GM23338 (cell line): ENCODE measurements around the gene TMEM94. TPM values are rescaled to one million over a fixed set of nuclear protein-coding genes. Genes with fewer than 3 reads are reported as not detected.

Experiments
- ATAC-seq: fragments of 200-7000 bp; cut with Tn5 transposase; 3 replicates; pipeline ENCODE4 v1.9.1; 2020
- DNase-seq: peaks from one replicate; pipeline ENCODE4 v3.0.0-alpha.2; 2015; ENCODE audit warnings: low spot score
- H2AFZ ChIP-seq: fragments of 200-600 bp; sonication (generic); 2 replicates; pipeline ENCODE4 v1.8.0; 2016; ENCODE audit warnings: antibody characterized with exemption, mild to moderate bottlenecking, moderate library complexity
- H3F3A ChIP-seq: fragments of 200-600 bp; sonication (generic); replicated peaks from 2 replicates; pipeline ENCODE4 v1.8.0; 2017; ENCODE audit warnings: antibody characterized with exemption, mixed run types, low read depth
- H3K27ac ChIP-seq: fragments of 200-600 bp; sonication (generic); 2 replicates; pipeline ENCODE4 v1.6.1; 2016; ENCODE audit warnings: low read depth
- H3K27me3 ChIP-seq: fragments of 200-600 bp; sonication (generic); 2 replicates; pipeline ENCODE4 v1.8.0; 2016; ENCODE audit warnings: mild to moderate bottlenecking, mixed run types, moderate library complexity; ENCODE audit not compliant: insufficient read depth
- H3K36me3 ChIP-seq: fragments of 200-600 bp; sonication (generic); 2 replicates; pipeline ENCODE4 v1.8.0; 2016; ENCODE audit warnings: mild to moderate bottlenecking; ENCODE audit not compliant: insufficient read depth
- H3K4me1 ChIP-seq: fragments of 200-600 bp; sonication (generic); 2 replicates; pipeline ENCODE4 v1.8.0; 2016; ENCODE audit warnings: mild to moderate bottlenecking, moderate library complexity; ENCODE audit not compliant: insufficient read depth
- H3K4me2 ChIP-seq: fragments of 200-600 bp; sonication (generic); 2 replicates; pipeline ENCODE4 v1.7.1; 2017; ENCODE audit warnings: mixed run types
- H3K4me3 ChIP-seq: fragments of 200-600 bp; sonication (generic); 2 replicates; pipeline ENCODE4 v1.6.1; 2016; ENCODE audit warnings: mixed run types
- H3K79me2 ChIP-seq: fragments of 200-600 bp; sonication (generic); replicated peaks from 2 replicates; pipeline ENCODE4 v1.8.0; 2017; ENCODE audit warnings: mild to moderate bottlenecking; ENCODE audit not compliant: insufficient read depth
- H3K9me2 ChIP-seq: fragments of 200-600 bp; sonication (generic); 2 replicates; pipeline ENCODE4 v1.8.0; 2017; ENCODE audit not compliant: insufficient read depth
- H4K20me1 ChIP-seq: fragments of 200-600 bp; sonication (generic); replicated peaks from 2 replicates; pipeline ENCODE4 v1.8.0; 2017; ENCODE audit warnings: mild to moderate bottlenecking; ENCODE audit not compliant: insufficient read depth
- H3K27ac Mint-ChIP-seq: 2 replicates; pipeline ENCODE4 v1.8.0; 2020; ENCODE audit warnings: inconsistent platforms, mild to moderate bottlenecking, moderate library complexity, mixed read lengths
- H3K27me3 Mint-ChIP-seq: 3 replicates; pipeline ENCODE4 v1.8.0; 2022; ENCODE audit warnings: low read depth, mild to moderate bottlenecking, moderate library complexity, mixed read lengths, inconsistent platforms; ENCODE audit not compliant: insufficient read depth, poor library complexity
- H3K36me3 Mint-ChIP-seq: 3 replicates; pipeline ENCODE4 v1.8.0; 2021; ENCODE audit warnings: low read depth, mild to moderate bottlenecking, inconsistent platforms, moderate library complexity, mixed read lengths
- H3K4me1 Mint-ChIP-seq: 3 replicates; pipeline ENCODE4 v1.8.0; 2020; ENCODE audit warnings: mild to moderate bottlenecking, inconsistent platforms, mixed read lengths
- H3K4me3 Mint-ChIP-seq: 3 replicates; pipeline ENCODE4 v1.8.0; 2021; ENCODE audit warnings: moderate library complexity, mild to moderate bottlenecking, inconsistent platforms, mixed read lengths
- H3K9me3 Mint-ChIP-seq: 3 replicates; pipeline ENCODE4 v1.8.0; 2020; ENCODE audit warnings: moderate library complexity, mild to moderate bottlenecking, inconsistent platforms, mixed read lengths
- CREB1 ChIP-seq: fragments of 250-450 bp; sonication (Bioruptor Pico); IDR thresholded peaks from 2 replicates; pipeline ENCODE4 v1.5.0; 2020; ENCODE audit warnings: low read depth, mild to moderate bottlenecking, moderate library complexity
- EZH2 ChIP-seq: fragments of 200-600 bp; sonication (generic); IDR thresholded peaks from one replicate; pipeline ENCODE4 v1.8.0; 2017; ENCODE audit warnings: antibody characterized with exemption, mild to moderate bottlenecking, low read depth; ENCODE audit not compliant: unreplicated experiment
- EZH2phosphoT487 ChIP-seq: fragments of 200-600 bp; sonication (generic); IDR thresholded peaks from one replicate; pipeline ENCODE4 v1.8.1; 2018; ENCODE audit warnings: antibody characterized with exemption; ENCODE audit not compliant: unreplicated experiment
- JUNB ChIP-seq: IDR thresholded peaks from one replicate; pipeline ENCODE4 v1.6.1; 2016; ENCODE audit warnings: antibody characterized with exemption; ENCODE audit not compliant: unreplicated experiment
- NANOG ChIP-seq: IDR thresholded peaks from 2 replicates; pipeline ENCODE4 v1.6.1; 2016; ENCODE audit warnings: antibody characterized with exemption, borderline replicate concordance
- POLR2AphosphoS5 ChIP-seq: IDR thresholded peaks from 2 replicates; pipeline ENCODE4 v1.6.1; 2016; ENCODE audit warnings: antibody characterized with exemption, low read depth
- REST ChIP-seq: IDR thresholded peaks from one replicate; pipeline ENCODE4 v1.6.1; 2018; ENCODE audit warnings: antibody characterized with exemption; ENCODE audit not compliant: unreplicated experiment
- STAT1 ChIP-seq: IDR thresholded peaks from one replicate; pipeline ENCODE4 v1.6.1; 2016; ENCODE audit warnings: antibody characterized with exemption; ENCODE audit not compliant: unreplicated experiment
- ZNF114 ChIP-seq: fragments of 250-450 bp; sonication (Bioruptor Pico); IDR thresholded peaks from 2 replicates; pipeline ENCODE4 v1.5.0; 2020; ENCODE audit warnings: mild to moderate bottlenecking, moderate library complexity
- ZNF331 ChIP-seq: fragments of 250-450 bp; sonication (Bioruptor Pico); IDR thresholded peaks from 2 replicates; pipeline ENCODE4 v1.5.0; 2020; ENCODE audit warnings: low read depth, mild to moderate bottlenecking, moderate library complexity
- polyA plus RNA-seq: library from polyadenylated mRNA; unstranded; fragments of >200 nt; fragmentation: Nextera tagmentation; extraction: Ambion mirVana; gene quantifications from 2 replicates; pipeline ENCODE4 v1.2.1, GENCODE V29; 2016
- total RNA-seq: library from RNA; depleted of rRNA; stranded (reverse); fragments of >200 nt; shearing (Covaris generic); gene quantifications from 2 replicates; pipeline ENCODE4 v1.2.3, GENCODE V29; 2014
- TF ChIP-seq, protein P1 (sequence below): fragments of 250-450 bp; sonication (Bioruptor Pico); IDR thresholded peaks from 2 replicates; pipeline ENCODE4 v1.5.0; 2020; ENCODE audit warnings: mild to moderate bottlenecking, moderate library complexity
- TF ChIP-seq, protein P2 (sequence below): IDR thresholded peaks from 2 replicates; pipeline ENCODE4 v1.6.1; 2016; ENCODE audit warnings: antibody characterized with exemption
- TF ChIP-seq, protein P3 (sequence below), 2 experiments: fragments of 200-600 bp in 1 of 2; sonication (generic) in 1 of 2; conservative IDR thresholded peaks; 2 replicates each; pipeline versions ENCODE4 v1.5.1 to v1.6.1; 2016 to 2017; ENCODE audit warnings: antibody characterized with exemption in 2 of 2, low read depth in 2 of 2, mild to moderate bottlenecking in 2 of 2, moderate library complexity in 1 of 2

TMEM94 gene
- total and polyA plus RNA-seq, 2 experiments from 2014 or later = 24.0 to 66.0 TPM

DNA sequence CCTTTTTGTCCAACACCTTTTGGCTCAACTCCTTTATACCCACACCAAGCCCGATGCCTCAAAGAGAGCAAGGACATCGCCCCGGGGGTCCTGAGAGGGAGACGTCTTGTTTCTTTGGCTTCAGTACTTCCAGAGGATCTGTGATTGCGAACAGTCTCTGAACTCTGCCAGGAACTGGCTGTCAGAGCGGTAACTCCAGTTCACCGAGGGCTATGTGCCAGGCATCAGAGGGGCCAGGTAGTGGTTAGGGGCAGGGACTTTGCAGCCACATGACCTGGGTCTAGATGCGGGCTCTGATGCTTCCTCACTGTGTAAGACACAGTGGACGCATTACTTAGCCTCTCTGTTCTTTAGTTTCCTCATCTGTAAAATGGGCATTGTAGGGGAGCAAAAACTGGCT, 90.7 kb downstream of the TMEM94 start:
- H3K4me3 ChIP-seq = no peak overlapping the region
- Mint-ChIP-seq H3K4me1 (peaks cover 38% of the 10 kb centered on the region), H3K27ac (no peak overlapping the region), H3K27me3 (peaks cover 7% of the 10 kb centered on the region), H3K36me3 (no peaks in the 10 kb centered on the region), H3K9me3 (no peaks in the 10 kb centered on the region), H3K4me3 (no peak overlapping the region)
- no peak overlapping the region for H2AFZ ChIP-seq
- ATAC-seq (no peak), DNase-seq (no peak)
- no peaks in the 10 kb centered on the region for H3K27me3 ChIP-seq
- TF ChIP-seq, protein P1, sequence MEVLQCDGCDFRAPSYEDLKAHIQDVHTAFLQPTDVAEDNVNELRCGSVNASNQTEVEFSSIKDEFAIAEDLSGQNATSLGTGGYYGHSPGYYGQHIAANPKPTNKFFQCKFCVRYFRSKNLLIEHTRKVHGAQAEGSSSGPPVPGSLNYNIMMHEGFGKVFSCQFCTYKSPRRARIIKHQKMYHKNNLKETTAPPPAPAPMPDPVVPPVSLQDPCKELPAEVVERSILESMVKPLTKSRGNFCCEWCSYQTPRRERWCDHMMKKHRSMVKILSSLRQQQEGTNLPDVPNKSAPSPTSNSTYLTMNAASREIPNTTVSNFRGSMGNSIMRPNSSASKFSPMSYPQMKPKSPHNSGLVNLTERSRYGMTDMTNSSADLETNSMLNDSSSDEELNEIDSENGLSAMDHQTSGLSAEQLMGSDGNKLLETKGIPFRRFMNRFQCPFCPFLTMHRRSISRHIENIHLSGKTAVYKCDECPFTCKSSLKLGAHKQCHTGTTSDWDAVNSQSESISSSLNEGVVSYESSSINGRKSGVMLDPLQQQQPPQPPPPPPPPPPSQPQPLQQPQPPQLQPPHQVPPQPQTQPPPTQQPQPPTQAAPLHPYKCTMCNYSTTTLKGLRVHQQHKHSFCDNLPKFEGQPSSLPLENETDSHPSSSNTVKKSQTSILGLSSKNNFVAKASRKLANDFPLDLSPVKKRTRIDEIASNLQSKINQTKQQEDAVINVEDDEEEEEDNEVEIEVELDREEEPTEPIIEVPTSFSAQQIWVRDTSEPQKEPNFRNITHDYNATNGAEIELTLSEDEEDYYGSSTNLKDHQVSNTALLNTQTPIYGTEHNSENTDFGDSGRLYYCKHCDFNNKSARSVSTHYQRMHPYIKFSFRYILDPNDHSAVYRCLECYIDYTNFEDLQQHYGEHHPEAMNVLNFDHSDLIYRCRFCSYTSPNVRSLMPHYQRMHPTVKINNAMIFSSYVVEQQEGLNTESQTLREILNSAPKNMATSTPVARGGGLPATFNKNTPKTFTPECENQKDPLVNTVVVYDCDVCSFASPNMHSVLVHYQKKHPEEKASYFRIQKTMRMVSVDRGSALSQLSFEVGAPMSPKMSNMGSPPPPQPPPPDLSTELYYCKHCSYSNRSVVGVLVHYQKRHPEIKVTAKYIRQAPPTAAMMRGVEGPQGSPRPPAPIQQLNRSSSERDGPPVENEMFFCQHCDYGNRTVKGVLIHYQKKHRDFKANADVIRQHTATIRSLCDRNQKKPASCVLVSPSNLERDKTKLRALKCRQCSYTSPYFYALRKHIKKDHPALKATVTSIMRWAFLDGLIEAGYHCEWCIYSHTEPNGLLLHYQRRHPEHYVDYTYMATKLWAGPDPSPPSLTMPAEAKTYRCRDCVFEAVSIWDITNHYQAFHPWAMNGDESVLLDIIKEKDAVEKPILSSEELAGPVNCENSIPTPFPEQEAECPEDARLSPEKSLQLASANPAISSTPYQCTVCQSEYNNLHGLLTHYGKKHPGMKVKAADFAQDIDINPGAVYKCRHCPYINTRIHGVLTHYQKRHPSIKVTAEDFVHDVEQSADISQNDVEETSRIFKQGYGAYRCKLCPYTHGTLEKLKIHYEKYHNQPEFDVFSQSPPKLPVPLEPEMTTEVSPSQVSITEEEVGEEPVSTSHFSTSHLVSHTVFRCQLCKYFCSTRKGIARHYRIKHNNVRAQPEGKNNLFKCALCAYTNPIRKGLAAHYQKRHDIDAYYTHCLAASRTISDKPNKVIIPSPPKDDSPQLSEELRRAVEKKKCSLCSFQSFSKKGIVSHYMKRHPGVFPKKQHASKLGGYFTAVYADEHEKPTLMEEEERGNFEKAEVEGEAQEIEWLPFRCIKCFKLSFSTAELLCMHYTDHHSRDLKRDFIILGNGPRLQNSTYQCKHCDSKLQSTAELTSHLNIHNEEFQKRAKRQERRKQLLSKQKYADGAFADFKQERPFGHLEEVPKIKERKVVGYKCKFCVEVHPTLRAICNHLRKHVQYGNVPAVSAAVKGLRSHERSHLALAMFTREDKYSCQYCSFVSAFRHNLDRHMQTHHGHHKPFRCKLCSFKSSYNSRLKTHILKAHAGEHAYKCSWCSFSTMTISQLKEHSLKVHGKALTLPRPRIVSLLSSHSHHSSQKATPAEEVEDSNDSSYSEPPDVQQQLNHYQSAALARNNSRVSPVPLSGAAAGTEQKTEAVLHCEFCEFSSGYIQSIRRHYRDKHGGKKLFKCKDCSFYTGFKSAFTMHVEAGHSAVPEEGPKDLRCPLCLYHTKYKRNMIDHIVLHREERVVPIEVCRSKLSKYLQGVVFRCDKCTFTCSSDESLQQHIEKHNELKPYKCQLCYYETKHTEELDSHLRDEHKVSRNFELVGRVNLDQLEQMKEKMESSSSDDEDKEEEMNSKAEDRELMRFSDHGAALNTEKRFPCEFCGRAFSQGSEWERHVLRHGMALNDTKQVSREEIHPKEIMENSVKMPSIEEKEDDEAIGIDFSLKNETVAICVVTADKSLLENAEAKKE (CRISPR knock-in tag) = no peak
- TF ChIP-seq STAT1 (no peak), ZNF331 (CRISPR knock-in tag) (no peak), NANOG (no peak), JUNB (no peak), CREB1 (CRISPR knock-in tag) (no peak), EZH2phosphoT487 (no peak), ZNF114 (no peak), EZH2 (no peak), REST (no peak), POLR2AphosphoS5 (no peak)
- TF ChIP-seq, protein P2, sequence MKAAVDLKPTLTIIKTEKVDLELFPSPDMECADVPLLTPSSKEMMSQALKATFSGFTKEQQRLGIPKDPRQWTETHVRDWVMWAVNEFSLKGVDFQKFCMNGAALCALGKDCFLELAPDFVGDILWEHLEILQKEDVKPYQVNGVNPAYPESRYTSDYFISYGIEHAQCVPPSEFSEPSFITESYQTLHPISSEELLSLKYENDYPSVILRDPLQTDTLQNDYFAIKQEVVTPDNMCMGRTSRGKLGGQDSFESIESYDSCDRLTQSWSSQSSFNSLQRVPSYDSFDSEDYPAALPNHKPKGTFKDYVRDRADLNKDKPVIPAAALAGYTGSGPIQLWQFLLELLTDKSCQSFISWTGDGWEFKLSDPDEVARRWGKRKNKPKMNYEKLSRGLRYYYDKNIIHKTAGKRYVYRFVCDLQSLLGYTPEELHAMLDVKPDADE = no peak
- TF ChIP-seq, protein P3, sequence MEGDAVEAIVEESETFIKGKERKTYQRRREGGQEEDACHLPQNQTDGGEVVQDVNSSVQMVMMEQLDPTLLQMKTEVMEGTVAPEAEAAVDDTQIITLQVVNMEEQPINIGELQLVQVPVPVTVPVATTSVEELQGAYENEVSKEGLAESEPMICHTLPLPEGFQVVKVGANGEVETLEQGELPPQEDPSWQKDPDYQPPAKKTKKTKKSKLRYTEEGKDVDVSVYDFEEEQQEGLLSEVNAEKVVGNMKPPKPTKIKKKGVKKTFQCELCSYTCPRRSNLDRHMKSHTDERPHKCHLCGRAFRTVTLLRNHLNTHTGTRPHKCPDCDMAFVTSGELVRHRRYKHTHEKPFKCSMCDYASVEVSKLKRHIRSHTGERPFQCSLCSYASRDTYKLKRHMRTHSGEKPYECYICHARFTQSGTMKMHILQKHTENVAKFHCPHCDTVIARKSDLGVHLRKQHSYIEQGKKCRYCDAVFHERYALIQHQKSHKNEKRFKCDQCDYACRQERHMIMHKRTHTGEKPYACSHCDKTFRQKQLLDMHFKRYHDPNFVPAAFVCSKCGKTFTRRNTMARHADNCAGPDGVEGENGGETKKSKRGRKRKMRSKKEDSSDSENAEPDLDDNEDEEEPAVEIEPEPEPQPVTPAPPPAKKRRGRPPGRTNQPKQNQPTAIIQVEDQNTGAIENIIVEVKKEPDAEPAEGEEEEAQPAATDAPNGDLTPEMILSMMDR (conservative IDR thresholded peaks at IDR 0.05; ENCODE audit: low read depth in 2 of 2) = no peak
- 0 out of 2 replicates have a peak, but pooled peaks cover 7% of the 10 kb centered on the region for H3F3A ChIP-seq
- H3K36me3 ChIP-seq = no peaks in the 10 kb centered on the region
- H4K20me1 ChIP-seq = peaks cover 6% of the 10 kb centered on the region; the same call in 1 of the 2 replicates
- H3K4me2 ChIP-seq = no peak overlapping the region
- H3K27ac ChIP-seq = no peak overlapping the region
- no peaks in the 10 kb centered on the region for H3K79me2 ChIP-seq
- peaks cover 7% of the 10 kb centered on the region; the same call in 1 of the 2 replicates for H3K4me1 ChIP-seq
- H3K9me2 ChIP-seq = no peaks in the 10 kb centered on the region
